CD4-positive, alpha-beta T cell (primary cell): ENCODE data around the gene MASP1. TPM values are rescaled to one million over a fixed set of nuclear protein-coding genes. Genes with fewer than 3 reads are reported as not detected.

Experiments
- ATAC-seq: fragments of 200-7000 bp; cut with Tn5 transposase; one replicate; pipeline ENCODE4 v1.10.0; 2022; ENCODE audit warnings: mild to moderate bottlenecking; ENCODE audit not compliant: poor library complexity
- CTCF ChIA-PET: fragments of 350-600 bp; sonication (Branson Sonifier 250); formaldehyde crosslinking; loops from one replicate; lab custom pipeline; 2021; ENCODE audit warnings: antibody characterized with exemption, inconsistent platforms; lab: Charles Lee
- POLR2A ChIA-PET: fragments of 350-600 bp; sonication (Branson Sonifier 250); formaldehyde crosslinking; loops from one replicate; lab custom pipeline; 2021; ENCODE audit warnings: antibody characterized with exemption, inconsistent platforms; lab: Charles Lee
- DNase-seq, 14 experiments: peaks; one replicate each; pipeline ENCODE4 v3.0.0-alpha.2; 2013 to 2020; ENCODE audit warnings: mixed read lengths in 2 of 14
- H3K27ac ChIP-seq, 2 donors: one replicate each; pipeline versions ENCODE4 v1.5.1 to v1.7.0; 2013; ENCODE audit warnings: low read length in 2 of 2, low read depth in 1 of 2, mild to moderate bottlenecking in 1 of 2
- H3K27me3 ChIP-seq, 2 experiments: 1 replicate in 1 of 2; 2 replicates in 1 of 2; pipeline versions ENCODE4 v1.6.1 to v1.7.0; 2013; ENCODE audit warnings: low read length in 2 of 2, control low read depth in 1 of 2, mild to moderate bottlenecking in 1 of 2, moderate library complexity in 1 of 2; ENCODE audit not compliant: insufficient read depth in 2 of 2, control insufficient read depth in 1 of 2
- H3K36me3 ChIP-seq: one replicate; pipeline ENCODE4 v1.6.1; 2013; ENCODE audit warnings: low read length, control low read depth; ENCODE audit not compliant: insufficient read depth
- H3K4me1 ChIP-seq: one replicate; pipeline ENCODE4 v1.6.1; 2013; ENCODE audit warnings: low read length, control low read depth; ENCODE audit not compliant: insufficient read depth
- H3K4me3 ChIP-seq: one replicate; pipeline ENCODE4 v1.5.1; 2013; ENCODE audit warnings: mild to moderate bottlenecking, low read length, moderate library complexity
- H3K9me3 ChIP-seq, 2 experiments: 1 replicate in 1 of 2; 2 replicates in 1 of 2; pipeline versions ENCODE4 v1.6.1 to v1.7.0; 2013; ENCODE audit warnings: low read length in 2 of 2, mild to moderate bottlenecking in 2 of 2, control low read depth in 1 of 2, moderate library complexity in 1 of 2; ENCODE audit not compliant: control insufficient read depth in 1 of 2, insufficient read depth in 1 of 2
- H3K27ac Mint-ChIP-seq: one replicate; pipeline ENCODE4 v1.8.0; 2020; ENCODE audit warnings: mixed read lengths
- H3K27me3 Mint-ChIP-seq: one replicate; pipeline ENCODE4 v1.8.0; 2021; ENCODE audit warnings: mixed read lengths
- H3K36me3 Mint-ChIP-seq: one replicate; pipeline ENCODE4 v1.8.0; 2021; ENCODE audit warnings: low read depth, mixed read lengths
- H3K4me1 Mint-ChIP-seq: one replicate; pipeline ENCODE4 v1.8.0; 2021; ENCODE audit warnings: low read depth, mixed read lengths
- H3K4me3 Mint-ChIP-seq: one replicate; pipeline ENCODE4 v1.8.0; 2020; ENCODE audit warnings: mild to moderate bottlenecking, mixed read lengths
- H3K9me3 Mint-ChIP-seq: one replicate; pipeline ENCODE4 v1.8.0; 2020; ENCODE audit warnings: mixed read lengths
- CTCF ChIP-seq: fragments of 200-600 bp; IDR thresholded peaks from one replicate; pipeline ENCODE4 v1.8.0; 2022; ENCODE audit warnings: antibody characterized with exemption, mild to moderate bottlenecking
- intact Hi-C, 2 experiments: fragments of 100-400 bp; cut with DNase I in 1 of 2; cut with micrococcal nuclease in 1 of 2; formaldehyde crosslinking; loops; one replicate each; pipeline versions ENCODE4 v1.15.1 to v1.9.0; 2023 to 2025; cut with DNase I, micrococcal nuclease
- total RNA-seq, 174 experiments: library from RNA in 2 of 174; stranded (reverse) in 2 of 174; gene quantifications; one replicate each; pipeline ENCODE4 v1.2.3 and lab custom pipeline; 2021 to 2026

The MASP1 gene
- total RNA-seq, 2 experiments from 2014 or later = not detected

DNA sequence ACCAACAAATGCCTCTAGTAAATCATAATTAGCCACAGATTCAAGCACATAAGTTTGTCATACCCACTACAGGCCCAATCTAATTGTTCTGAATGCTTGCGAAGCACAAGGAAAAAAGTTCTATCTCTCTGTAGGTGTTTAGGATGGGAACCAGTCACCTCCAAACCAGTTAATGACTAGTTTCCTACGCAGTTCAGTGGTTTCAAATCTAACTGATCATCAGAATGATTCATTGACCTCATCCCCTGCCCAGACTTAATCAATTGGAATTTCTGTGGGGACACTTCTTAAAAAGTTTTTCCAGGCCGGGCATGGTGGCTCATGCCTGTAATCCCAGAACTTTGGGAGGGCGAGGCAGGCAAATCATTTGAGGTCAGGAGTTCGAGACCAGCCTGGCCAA, 24.3 kb upstream of the MASP1 start:
- no peak for DNase-seq
- Mint-ChIP-seq H3K4me1 (peaks cover 15% of the 10 kb centered on the region), H3K36me3 (no peaks in the 10 kb centered on the region), H3K27ac (no peak overlapping the region), H3K4me3 (no peak overlapping the region), H3K9me3 (no peaks in the 10 kb centered on the region), H3K27me3 (peaks cover 86% of the 10 kb centered on the region)
- no peak for ATAC-seq
- intact Hi-C loops = loop anchor here (5.0 to 10.0 kb wide), 2 partner anchors 1829 to 1831 kb away; no protein-coding TSS in a partner anchor
- Histone ChIP-seq H3K27me3 (peaks cover 17 to 32% of the 10 kb centered on the region in 2 experiments), H3K4me1 (peaks cover 14% of the 10 kb centered on the region), H3K4me3 (no peak overlapping the region), H3K36me3 (no peaks in the 10 kb centered on the region), H3K9me3 (no peaks in the 10 kb centered on the region), H3K27ac (no peak overlapping the region)
- POLR2A ChIA-PET = no interaction called here
- CTCF ChIA-PET = no interaction called here
- no peak for TF ChIP-seq CTCF

DNA sequence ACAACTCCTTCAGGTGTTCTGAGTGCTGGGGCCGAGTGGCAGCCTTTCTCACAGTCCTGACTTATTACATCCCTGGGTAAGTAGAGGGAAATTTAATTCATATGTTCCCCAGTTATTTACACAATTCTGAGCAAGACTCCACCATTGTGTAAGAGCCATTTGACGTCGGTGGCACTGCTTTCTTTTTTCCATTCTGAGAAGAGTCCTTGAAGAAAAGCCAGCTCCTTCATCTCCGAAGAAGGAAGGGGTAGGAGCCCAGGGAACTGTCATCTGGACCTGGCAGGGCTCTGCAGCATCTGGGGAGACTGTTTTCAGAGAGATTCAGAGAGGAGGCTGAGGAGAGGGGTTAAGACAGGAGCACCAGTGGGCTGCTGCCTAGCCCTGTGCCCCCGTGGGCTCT, 22.6 kb upstream of the MASP1 start:
- no peak for ATAC-seq
- no peaks in the 10 kb centered on the region for H3K36me3 Mint-ChIP-seq
- H3K27me3 Mint-ChIP-seq = peaks cover 82% of the 10 kb centered on the region
- no peak for TF ChIP-seq CTCF
- intact Hi-C loops = loop anchor here in 1 of 2 experiments (10.0 kb wide), 1 partner anchor 1831 kb away; no protein-coding TSS in a partner anchor
- Histone ChIP-seq H3K27me3 (peaks cover 13 to 34% of the 10 kb centered on the region in 2 experiments), H3K9me3 (no peaks in the 10 kb centered on the region), H3K36me3 (no peaks in the 10 kb centered on the region), H3K4me3 (no peak overlapping the region), H3K27ac (no peak overlapping the region), H3K4me1 (peaks cover 7% of the 10 kb centered on the region)
- no peak overlapping the region for H3K27ac Mint-ChIP-seq
- DNase-seq = no peak
- ChIA-PET POLR2A (no interaction called here), CTCF (no interaction called here)
- no peaks in the 10 kb centered on the region for H3K9me3 Mint-ChIP-seq
- H3K4me1 Mint-ChIP-seq = peaks cover 7% of the 10 kb centered on the region
- no peak overlapping the region for H3K4me3 Mint-ChIP-seq

DNA sequence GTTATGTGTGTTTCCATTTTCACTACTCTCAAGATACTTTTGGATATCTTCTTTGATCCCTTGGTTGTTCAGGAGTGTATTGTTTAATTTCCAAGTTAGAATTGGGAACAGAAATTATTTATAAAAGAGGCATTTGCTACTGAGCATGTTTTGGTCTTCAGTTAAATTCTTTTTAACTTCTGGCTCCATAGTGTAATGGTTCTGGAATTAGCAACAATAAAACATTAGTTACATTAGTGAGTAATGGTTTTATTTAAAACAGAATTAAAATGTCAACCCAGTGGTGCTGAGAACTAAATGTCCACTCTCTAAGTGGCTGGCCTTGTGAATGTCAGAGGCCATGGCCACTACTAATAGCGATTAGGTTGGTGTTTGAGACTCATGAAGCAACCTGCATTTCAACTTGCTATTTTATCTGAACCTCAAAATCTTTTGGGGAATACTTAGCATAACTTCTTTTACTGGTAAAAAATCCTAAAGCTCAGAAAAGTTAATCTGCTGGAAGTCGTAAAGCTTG, 19.5 kb upstream of the MASP1 start:
- no peak for TF ChIP-seq CTCF
- no peaks in the 10 kb centered on the region for H3K9me3 Mint-ChIP-seq
- intact Hi-C loops = loop anchor here in 1 of 2 experiments (10.0 kb wide), 1 partner anchor 1834 kb away; no protein-coding TSS in a partner anchor
- POLR2A ChIA-PET = no interaction called here
- H3K36me3 Mint-ChIP-seq = no peaks in the 10 kb centered on the region
- DNase-seq = no peak
- H3K9me3 ChIP-seq = no peaks in the 10 kb centered on the region
- no peak overlapping the region for H3K4me3 ChIP-seq
- H3K27ac Mint-ChIP-seq = no peak overlapping the region
- CTCF ChIA-PET = no interaction called here
- ATAC-seq = no peak
- H3K27me3 ChIP-seq = peaks cover 10 to 26% of the 10 kb centered on the region in 2 experiments
- H3K4me1 ChIP-seq = no peaks in the 10 kb centered on the region
- no peak overlapping the region for H3K4me3 Mint-ChIP-seq
- H3K36me3 ChIP-seq = no peaks in the 10 kb centered on the region
- no peaks in the 10 kb centered on the region for H3K4me1 Mint-ChIP-seq
- H3K27me3 Mint-ChIP-seq = peaks cover 58% of the 10 kb centered on the region
- H3K27ac ChIP-seq = no peak overlapping the region
